Hepatocyte (in vitro differentiated cells): Measurements from ENCODE around the gene CACNA1C. TPM values are rescaled to one million over a fixed set of nuclear protein-coding genes. Genes with fewer than 3 reads are reported as not detected.

Experiments
- DNase-seq: peaks from one replicate; pipeline ENCODE4 v3.0.0-alpha.2; 2016; ENCODE audit warnings: low spot score
- H2AFZ ChIP-seq: fragments of 200-600 bp; sonication (generic); 2 replicates; pipeline ENCODE4 v1.6.0; 2016; ENCODE audit warnings: antibody characterized with exemption, mild to moderate bottlenecking
- H3K27ac ChIP-seq: fragments of 200-600 bp; sonication (generic); 2 replicates; pipeline ENCODE4 v1.5.1; 2016; ENCODE audit warnings: mild to moderate bottlenecking
- H3K27me3 ChIP-seq: fragments of 200-600 bp; sonication (generic); 2 replicates; pipeline ENCODE4 v1.6.1; 2016
- H3K36me3 ChIP-seq: fragments of 200-600 bp; sonication (generic); replicated peaks from 2 replicates; pipeline ENCODE4 v1.5.1; 2016; ENCODE audit warnings: low read depth; ENCODE audit not compliant: insufficient read depth
- H3K4me1 ChIP-seq: fragments of 200-600 bp; sonication (generic); 2 replicates; pipeline ENCODE4 v1.5.1; 2016; ENCODE audit warnings: mild to moderate bottlenecking, moderate library complexity; ENCODE audit not compliant: insufficient read depth
- H3K4me2 ChIP-seq: fragments of 200-600 bp; sonication (generic); 2 replicates; pipeline ENCODE4 v1.6.0; 2016
- H3K4me3 ChIP-seq: fragments of 200-600 bp; sonication (generic); 2 replicates; pipeline ENCODE4 v1.5.1; 2016; ENCODE audit warnings: mild to moderate bottlenecking
- H3K79me2 ChIP-seq: fragments of 200-600 bp; sonication (generic); 2 replicates; pipeline ENCODE4 v1.6.0; 2017; ENCODE audit warnings: mild to moderate bottlenecking
- H3K9me2 ChIP-seq: fragments of 200-600 bp; sonication (generic); replicated peaks from 2 replicates; pipeline ENCODE4 v1.6.0; 2017; ENCODE audit warnings: mild to moderate bottlenecking; ENCODE audit not compliant: insufficient read depth
- H3K9me3 ChIP-seq: fragments of 200-600 bp; sonication (generic); 2 replicates; pipeline ENCODE4 v1.5.1; 2016; ENCODE audit warnings: low read depth, mild to moderate bottlenecking
- H4K20me1 ChIP-seq: fragments of 200-600 bp; sonication (generic); 2 replicates; pipeline ENCODE4 v1.6.0; 2016; ENCODE audit warnings: mild to moderate bottlenecking; ENCODE audit not compliant: insufficient read depth, poor library complexity, severe bottlenecking
- EZH2 ChIP-seq: fragments of 200-600 bp; sonication (generic); IDR thresholded peaks from 2 replicates; pipeline ENCODE4 v1.6.1; 2016; ENCODE audit warnings: antibody characterized with exemption, mild to moderate bottlenecking, borderline replicate concordance
- EZH2phosphoT487 ChIP-seq: fragments of 200-600 bp; sonication (generic); IDR thresholded peaks from one replicate; pipeline ENCODE4 v1.6.1; 2018; ENCODE audit warnings: antibody characterized with exemption, mild to moderate bottlenecking, low read depth, moderate library complexity; ENCODE audit not compliant: unreplicated experiment, severe bottlenecking
- WGBS: methylation state at CpG from one replicate; pipeline ENCODE4 v1.1.6; 2016; ENCODE audit warnings: low lambda C conversion rate; ENCODE audit errors: missing lambda C conversion rate; 5-methylcytosine and 5-hydroxymethylcytosine counted together
- polyA plus RNA-seq: library from polyadenylated mRNA; unstranded; fragments of >200 nt; fragmentation: Nextera tagmentation; extraction: Ambion mirVana; gene quantifications from 2 replicates; pipeline ENCODE4 v1.2.1, GENCODE V29; 2016
- total RNA-seq: library from RNA; depleted of rRNA; stranded (reverse); fragments of >200 nt; gene quantifications from 2 replicates; pipeline ENCODE4 v1.2.3, GENCODE V29; 2014
- TF ChIP-seq, protein P1 (sequence below): fragments of 200-600 bp; sonication (generic); IDR thresholded peaks from 2 replicates; pipeline ENCODE4 v1.5.1; 2016; ENCODE audit warnings: antibody characterized with exemption, mild to moderate bottlenecking; ENCODE audit not compliant: poor library complexity

CACNA1C gene
- total and polyA plus RNA-seq, 2 experiments from 2014 or later: 3.2 to 4.0 TPM

DNA sequence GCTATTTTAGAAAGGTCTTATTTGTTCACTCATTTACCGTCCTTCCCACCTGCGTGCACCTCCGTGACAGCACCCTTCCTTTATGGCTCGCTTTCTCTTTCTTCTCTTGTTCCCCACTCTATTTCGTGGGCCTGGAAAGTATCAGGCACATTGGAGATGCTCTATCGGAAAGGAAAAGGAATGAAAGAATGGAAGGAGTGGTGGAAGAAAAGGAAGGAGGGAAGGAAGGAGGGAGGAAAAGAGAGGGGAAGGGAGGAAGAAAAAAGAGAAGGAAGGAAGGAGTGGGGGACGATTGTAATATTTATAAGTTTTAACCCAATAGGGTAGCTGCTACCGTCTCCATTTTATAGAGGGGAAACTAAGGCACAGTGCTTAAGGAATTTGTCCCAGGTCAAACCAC, 363.4 kb downstream of the CACNA1C start:
- DNase-seq: no peak
- H3K4me2 ChIP-seq: no peak overlapping the region
- H4K20me1 ChIP-seq: no peaks in the 10 kb centered on the region
- H3K27ac ChIP-seq: no peak overlapping the region
- 91% methylated on average over 8 of the region's 8 CpGs for WGBS
- H3K79me2 ChIP-seq: no peaks in the 10 kb centered on the region
- H3K27me3 ChIP-seq: no peaks in the 10 kb centered on the region
- no peaks in the 10 kb centered on the region for H3K9me2 ChIP-seq
- no peak overlapping the region for H2AFZ ChIP-seq
- H3K36me3 ChIP-seq: no peaks in the 10 kb centered on the region
- peaks cover 6% of the 10 kb centered on the region for H3K4me1 ChIP-seq
- no peaks in the 10 kb centered on the region for H3K9me3 ChIP-seq
- no peak for TF ChIP-seq EZH2
- no peak for TF ChIP-seq EZH2phosphoT487
- TF ChIP-seq, protein P1, sequence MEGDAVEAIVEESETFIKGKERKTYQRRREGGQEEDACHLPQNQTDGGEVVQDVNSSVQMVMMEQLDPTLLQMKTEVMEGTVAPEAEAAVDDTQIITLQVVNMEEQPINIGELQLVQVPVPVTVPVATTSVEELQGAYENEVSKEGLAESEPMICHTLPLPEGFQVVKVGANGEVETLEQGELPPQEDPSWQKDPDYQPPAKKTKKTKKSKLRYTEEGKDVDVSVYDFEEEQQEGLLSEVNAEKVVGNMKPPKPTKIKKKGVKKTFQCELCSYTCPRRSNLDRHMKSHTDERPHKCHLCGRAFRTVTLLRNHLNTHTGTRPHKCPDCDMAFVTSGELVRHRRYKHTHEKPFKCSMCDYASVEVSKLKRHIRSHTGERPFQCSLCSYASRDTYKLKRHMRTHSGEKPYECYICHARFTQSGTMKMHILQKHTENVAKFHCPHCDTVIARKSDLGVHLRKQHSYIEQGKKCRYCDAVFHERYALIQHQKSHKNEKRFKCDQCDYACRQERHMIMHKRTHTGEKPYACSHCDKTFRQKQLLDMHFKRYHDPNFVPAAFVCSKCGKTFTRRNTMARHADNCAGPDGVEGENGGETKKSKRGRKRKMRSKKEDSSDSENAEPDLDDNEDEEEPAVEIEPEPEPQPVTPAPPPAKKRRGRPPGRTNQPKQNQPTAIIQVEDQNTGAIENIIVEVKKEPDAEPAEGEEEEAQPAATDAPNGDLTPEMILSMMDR: no peak
- H3K4me3 ChIP-seq: no peak overlapping the region

DNA sequence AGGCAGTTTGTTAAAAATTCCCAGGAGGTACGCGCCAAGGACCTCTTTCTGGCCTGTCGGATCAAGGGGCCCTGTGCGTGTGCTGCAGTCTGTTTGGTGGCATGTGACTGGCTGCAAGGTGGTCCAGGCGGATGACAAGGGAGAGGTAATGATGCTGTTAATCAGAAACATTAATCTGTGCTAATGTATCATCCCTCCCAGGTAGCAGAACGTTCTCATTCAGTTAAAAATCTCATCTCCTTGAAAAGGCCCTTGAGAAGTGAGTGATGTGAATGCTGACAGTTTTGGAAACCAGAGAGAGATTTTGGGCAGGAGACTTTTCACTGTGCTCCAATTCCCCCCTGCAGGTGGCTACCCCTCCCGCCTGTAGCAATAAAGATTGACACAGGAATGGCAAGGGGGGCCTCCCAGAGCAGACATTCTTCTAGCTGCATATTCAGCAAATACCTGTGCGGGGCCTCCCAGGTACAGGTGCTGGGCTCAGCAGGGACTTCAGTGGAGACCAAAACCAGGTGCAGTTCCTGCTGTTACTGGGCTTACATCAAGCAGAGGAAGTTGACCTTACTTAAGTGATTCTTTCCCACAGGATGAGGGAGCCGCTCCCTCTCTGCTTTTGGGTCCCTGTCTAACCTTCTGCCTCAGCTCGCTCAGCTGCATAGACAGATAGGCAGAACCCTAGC, 364.8 kb downstream of the CACNA1C start:
- H4K20me1 ChIP-seq: no peaks in the 10 kb centered on the region
- H3K9me3 ChIP-seq: no peaks in the 10 kb centered on the region
- H3K27ac ChIP-seq: no peak overlapping the region
- 75% methylated on average over 10 of the region's 10 CpGs for WGBS
- DNase-seq: no peak
- no peak overlapping the region for H2AFZ ChIP-seq
- peaks cover 6% of the 10 kb centered on the region for H3K4me1 ChIP-seq
- no peak overlapping the region for H3K4me3 ChIP-seq
- H3K27me3 ChIP-seq: no peaks in the 10 kb centered on the region
- no peaks in the 10 kb centered on the region for H3K9me2 ChIP-seq
- H3K79me2 ChIP-seq: no peaks in the 10 kb centered on the region
- TF ChIP-seq EZH2phosphoT487: no peak
- TF ChIP-seq, protein P1: no peak
- no peak for TF ChIP-seq EZH2
- H3K36me3 ChIP-seq: no peaks in the 10 kb centered on the region
- H3K4me2 ChIP-seq: no peak overlapping the region

DNA sequence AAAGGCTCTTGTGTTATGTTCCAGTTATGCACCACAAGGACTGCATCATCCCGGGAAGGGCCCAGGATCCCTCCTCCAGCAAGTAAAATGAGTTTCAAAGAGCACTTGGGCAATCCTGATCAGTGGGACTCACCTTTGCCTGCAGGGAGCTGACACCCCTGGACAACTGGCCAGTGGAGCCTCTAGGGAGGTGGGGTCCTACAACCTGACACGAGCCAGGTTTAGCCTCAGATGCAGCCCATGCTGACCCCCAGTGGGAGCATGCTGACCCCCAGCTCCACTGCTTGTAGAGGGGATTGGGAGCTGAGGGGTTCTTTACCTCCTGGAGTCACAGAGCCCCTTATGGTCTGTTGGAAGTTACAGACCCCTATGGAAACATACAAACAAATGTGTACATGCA, 365.8 kb downstream of the CACNA1C start:
- Histone ChIP-seq H3K36me3 (no peaks in the 10 kb centered on the region), H2AFZ (no peak overlapping the region), H4K20me1 (no peaks in the 10 kb centered on the region), H3K9me3 (no peaks in the 10 kb centered on the region), H3K4me3 (no peak overlapping the region), H3K4me1 (peaks cover 6% of the 10 kb centered on the region), H3K79me2 (no peaks in the 10 kb centered on the region), H3K4me2 (no peak overlapping the region), H3K27ac (no peak overlapping the region), H3K9me2 (no peaks in the 10 kb centered on the region), H3K27me3 (no peaks in the 10 kb centered on the region)
- DNase-seq: no peak
- TF ChIP-seq EZH2phosphoT487 (no peak), EZH2 (no peak)
- TF ChIP-seq, protein P1: no peak
- 84% methylated on average over 2 of the region's 2 CpGs for WGBS

DNA sequence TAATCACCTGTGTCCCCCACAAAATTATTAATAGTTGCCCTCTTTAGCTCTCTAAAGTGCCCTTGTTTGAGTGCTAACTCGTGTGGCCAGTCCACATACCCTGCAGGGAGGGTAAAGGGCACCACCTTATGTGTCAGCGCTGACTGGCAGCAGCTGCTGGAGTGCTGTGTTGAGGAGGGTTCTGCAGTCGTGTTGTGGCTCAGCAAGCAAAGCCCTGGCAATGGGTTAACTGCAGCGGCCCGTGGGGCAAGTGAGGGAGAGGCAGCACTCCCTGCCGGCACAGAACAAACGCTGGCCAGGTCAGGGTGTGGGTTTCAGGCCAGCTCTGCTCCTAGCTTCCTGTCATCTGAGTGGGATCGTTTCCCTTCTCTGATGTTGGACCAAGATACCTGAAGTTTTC, 369.8 kb downstream of the CACNA1C start:
- Histone ChIP-seq H3K9me2 (no peaks in the 10 kb centered on the region), H2AFZ (no peak overlapping the region), H3K4me1 (peaks cover 2% of the 10 kb centered on the region), H3K27me3 (no peaks in the 10 kb centered on the region), H3K9me3 (no peaks in the 10 kb centered on the region), H3K36me3 (no peaks in the 10 kb centered on the region), H3K79me2 (no peaks in the 10 kb centered on the region), H4K20me1 (no peaks in the 10 kb centered on the region), H3K4me3 (no peak overlapping the region), H3K4me2 (no peak overlapping the region), H3K27ac (no peak overlapping the region)
- DNase-seq: no peak
- WGBS: 71% methylated on average over 8 of the region's 8 CpGs
- TF ChIP-seq EZH2 (no peak), EZH2phosphoT487 (no peak)
- TF ChIP-seq, protein P1: no peak
